Mesenchymal stem cell (in vitro differentiated cells and primary cell): Measurements from ENCODE around the gene DDX31.
"Not testable (repeated sequence)": the region's sequence is repeated elsewhere in the genome, so short reads cannot be mapped to it uniquely, and the experiment has no call there.

Experiments
- DNase-seq: peaks from one replicate; pipeline ENCODE4 v3.0.0-alpha.2; 2013
- H2AFZ ChIP-seq: one replicate; pipeline ENCODE4 v1.6.1; 2013; ENCODE audit warnings: low read depth, mild to moderate bottlenecking, control low read depth, inconsistent platforms, low read length, moderate library complexity
- H2AK5ac ChIP-seq: 2 replicates; pipeline ENCODE4 v1.6.1; 2013; ENCODE audit warnings: low read length, moderate library complexity, mild to moderate bottlenecking, inconsistent platforms; ENCODE audit not compliant: severe bottlenecking
- H2BK120ac ChIP-seq: one replicate; pipeline ENCODE4 v1.6.1; 2013; ENCODE audit warnings: low read depth, mild to moderate bottlenecking, inconsistent platforms, low read length, moderate library complexity
- H2BK12ac ChIP-seq, 2 experiments: one replicate each; pipeline ENCODE4 v1.6.1; 2013; ENCODE audit warnings: inconsistent platforms in 2 of 2, low read length in 2 of 2, mild to moderate bottlenecking in 2 of 2, moderate library complexity in 2 of 2, control low read depth in 1 of 2
- H2BK15ac ChIP-seq: one replicate; pipeline ENCODE4 v1.6.1; 2013; ENCODE audit warnings: mild to moderate bottlenecking, low read depth, inconsistent platforms; ENCODE audit not compliant: poor library complexity, severe bottlenecking
- H2BK5ac ChIP-seq: 2 replicates; pipeline ENCODE4 v1.6.1; 2013; ENCODE audit warnings: low read depth, mild to moderate bottlenecking, low read length, control low read depth, inconsistent platforms; ENCODE audit not compliant: poor library complexity, severe bottlenecking
- H3K14ac ChIP-seq, 2 experiments: one replicate each; pipeline ENCODE4 v1.6.1; 2013; ENCODE audit warnings: inconsistent platforms in 2 of 2, low read length in 2 of 2, control low read depth in 1 of 2, mild to moderate bottlenecking in 1 of 2, moderate library complexity in 1 of 2
- H3K18ac ChIP-seq, 2 experiments: one replicate each; pipeline ENCODE4 v1.6.1; 2013; ENCODE audit warnings: inconsistent platforms in 2 of 2, low read length in 2 of 2, control low read depth in 1 of 2, low read depth in 1 of 2, mild to moderate bottlenecking in 1 of 2
- H3K23ac ChIP-seq, 2 experiments: one replicate each; pipeline ENCODE4 v1.6.1; 2013; ENCODE audit warnings: inconsistent platforms in 2 of 2, low read length in 2 of 2, mild to moderate bottlenecking in 2 of 2, moderate library complexity in 2 of 2, control low read depth in 1 of 2
- H3K27ac ChIP-seq: 2 replicates; pipeline ENCODE4 v1.5.1; 2013; ENCODE audit warnings: mild to moderate bottlenecking, moderate library complexity, low read length, control low read depth, inconsistent platforms; ENCODE audit not compliant: poor library complexity, severe bottlenecking
- H3K27me3 ChIP-seq, 2 experiments: 2 replicates each; pipeline versions ENCODE4 v1.6.1 to v1.7.0; 2013; ENCODE audit warnings: low read length in 2 of 2, mild to moderate bottlenecking in 2 of 2, moderate library complexity in 2 of 2, control low read depth in 1 of 2, inconsistent platforms in 1 of 2; ENCODE audit not compliant: control insufficient read depth in 1 of 2, insufficient read depth in 1 of 2
- H3K36me3 ChIP-seq, 2 experiments: 2 replicates each; pipeline versions ENCODE4 v1.6.1 to v1.7.0; 2013; ENCODE audit warnings: low read length in 2 of 2, control low read depth in 1 of 2, inconsistent platforms in 1 of 2, low read depth in 1 of 2, mild to moderate bottlenecking in 1 of 2; ENCODE audit not compliant: insufficient read depth in 2 of 2, control insufficient read depth in 1 of 2
- H3K4ac ChIP-seq, 2 experiments: one replicate each; pipeline ENCODE4 v1.6.1; 2013; ENCODE audit warnings: inconsistent platforms in 2 of 2, low read length in 2 of 2, mild to moderate bottlenecking in 2 of 2, moderate library complexity in 2 of 2, control low read depth in 1 of 2, low read depth in 1 of 2
- H3K4me1 ChIP-seq: 2 replicates; pipeline ENCODE4 v1.6.1; 2013; ENCODE audit warnings: low read depth, low read length, control low read depth; ENCODE audit not compliant: control insufficient read depth, insufficient read depth
- H3K4me2 ChIP-seq: 2 replicates; pipeline ENCODE4 v1.6.1; 2013; ENCODE audit warnings: low read length, mild to moderate bottlenecking, inconsistent platforms; ENCODE audit not compliant: poor library complexity, severe bottlenecking
- H3K4me3 ChIP-seq, 2 experiments: 2 replicates each; pipeline versions ENCODE4 v1.5.1 to v1.7.0; 2013; ENCODE audit warnings: low read length in 2 of 2, mild to moderate bottlenecking in 2 of 2, control low read depth in 1 of 2, low read depth in 1 of 2; ENCODE audit not compliant: insufficient read depth in 1 of 2
- H3K79me1 ChIP-seq: replicated peaks from 2 replicates; pipeline ENCODE4 v1.6.1; 2013; ENCODE audit warnings: mild to moderate bottlenecking, control low read depth, low read length, inconsistent platforms; ENCODE audit not compliant: poor library complexity, severe bottlenecking
- H3K9ac ChIP-seq: 2 replicates; pipeline ENCODE4 v1.7.0; 2013; ENCODE audit warnings: mild to moderate bottlenecking, low read length, moderate library complexity
- H3K9me3 ChIP-seq: 2 replicates; pipeline ENCODE4 v1.7.0; 2013; ENCODE audit warnings: mild to moderate bottlenecking, low read length; ENCODE audit not compliant: control insufficient read depth
- H4K8ac ChIP-seq: one replicate; pipeline ENCODE4 v1.6.1; 2013; ENCODE audit warnings: inconsistent platforms, mild to moderate bottlenecking, low read length, moderate library complexity
- H4K91ac ChIP-seq: one replicate; pipeline ENCODE4 v1.6.1; 2013; ENCODE audit warnings: mild to moderate bottlenecking, low read length, inconsistent platforms
- WGBS: methylation state at CpG from one replicate; pipeline ENCODE4 v1.1.7; 2013; ENCODE audit warnings: mixed read lengths; 5-methylcytosine and 5-hydroxymethylcytosine counted together

Gene DDX31

GRCh38 chr9:132572921-132573320 lies 96.9 kb downstream of the DDX31 start:
- no peak overlapping the region for H2BK12ac ChIP-seq
- no peaks in the 10 kb centered on the region for H3K79me1 ChIP-seq
- no peaks in the 10 kb centered on the region for H3K36me3 ChIP-seq
- no peak for DNase-seq
- no peak overlapping the region for H3K18ac ChIP-seq
- no peak overlapping the region for H2BK15ac ChIP-seq
- no peak overlapping the region for H3K14ac ChIP-seq
- no peaks in the 10 kb centered on the region for H3K4me1 ChIP-seq
- H2BK5ac ChIP-seq = no peak overlapping the region
- H3K23ac ChIP-seq = no peak overlapping the region
- H3K4me2 ChIP-seq = no peak overlapping the region
- no peak overlapping the region for H2BK120ac ChIP-seq
- no peak overlapping the region for H2AFZ ChIP-seq
- H2AK5ac ChIP-seq = no peak overlapping the region
- H3K9ac ChIP-seq = no peak overlapping the region
- H3K27me3 ChIP-seq = peaks cover 57 to 69% of the 10 kb centered on the region in 2 experiments
- no peaks in the 10 kb centered on the region for H3K9me3 ChIP-seq
- H4K8ac ChIP-seq = no peak overlapping the region
- 15% methylated on average over 5 of the region's 8 CpGs for WGBS
- H3K4ac ChIP-seq = no peak overlapping the region
- no peak overlapping the region for H3K27ac ChIP-seq
- no peak overlapping the region for H4K91ac ChIP-seq
- no peak overlapping the region for H3K4me3 ChIP-seq

DNA sequence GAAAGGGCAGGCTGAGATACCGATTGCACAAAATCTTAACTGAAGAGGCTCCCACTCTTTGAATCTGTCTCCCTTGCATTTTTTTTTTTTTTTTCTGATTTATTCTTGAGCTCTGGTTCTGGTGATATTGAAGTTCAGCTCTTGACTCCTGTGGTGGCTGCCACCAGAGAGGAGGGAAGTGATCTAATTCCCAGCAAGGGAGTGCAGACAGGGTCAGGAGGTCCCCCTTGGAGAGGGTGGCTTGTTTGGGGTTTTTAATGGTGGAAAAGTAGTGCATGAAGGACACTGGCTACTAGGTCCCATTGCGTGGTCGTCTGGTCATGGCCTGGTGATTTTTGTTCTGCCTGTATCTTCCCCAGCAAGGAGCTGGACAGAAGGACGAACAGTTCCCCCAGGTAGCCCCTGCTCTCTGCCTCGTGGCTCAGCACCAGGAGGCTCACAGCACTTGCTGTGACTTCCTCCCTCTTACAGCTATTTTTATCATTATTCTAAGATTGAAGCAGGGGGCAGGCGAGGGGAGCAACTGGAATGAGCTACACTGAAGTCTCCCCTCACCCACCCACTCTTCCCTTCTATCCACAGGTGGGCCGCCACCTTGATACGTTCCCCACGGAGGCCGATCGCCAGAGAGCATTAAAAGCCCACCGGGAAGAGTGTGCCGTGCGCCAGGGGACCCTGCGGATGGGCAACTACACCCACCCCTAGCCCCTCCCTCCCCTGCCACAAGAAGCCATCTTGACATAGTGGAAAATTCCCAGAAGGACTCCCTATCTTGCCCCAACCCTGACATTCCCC lies 97.8 kb downstream of the DDX31 start:
- Histone ChIP-seq H3K18ac (no peak overlapping the region), H3K23ac (no peak overlapping the region), H3K27ac (no peak overlapping the region), H3K27me3 (peaks cover 57 to 68% of the 10 kb centered on the region in 2 experiments), H2BK15ac (no peak overlapping the region), H3K4me2 (no peak overlapping the region), H3K4me1 (no peaks in the 10 kb centered on the region), H2AFZ (no peak overlapping the region), H3K4me3 (no peak overlapping the region), H4K91ac (no peak overlapping the region), H3K79me1 (no peaks in the 10 kb centered on the region), H2AK5ac (no peak overlapping the region), H3K9ac (no peak overlapping the region), H4K8ac (no peak overlapping the region), H2BK5ac (no peak overlapping the region), H2BK120ac (no peak overlapping the region), H3K9me3 (no peaks in the 10 kb centered on the region), H3K14ac (no peak overlapping the region), H3K36me3 (no peaks in the 10 kb centered on the region), H3K4ac (no peak overlapping the region), H2BK12ac (no peak overlapping the region)
- DNase-seq = no peak
- WGBS = 85% methylated on average over 15 of the region's 15 CpGs

DNA sequence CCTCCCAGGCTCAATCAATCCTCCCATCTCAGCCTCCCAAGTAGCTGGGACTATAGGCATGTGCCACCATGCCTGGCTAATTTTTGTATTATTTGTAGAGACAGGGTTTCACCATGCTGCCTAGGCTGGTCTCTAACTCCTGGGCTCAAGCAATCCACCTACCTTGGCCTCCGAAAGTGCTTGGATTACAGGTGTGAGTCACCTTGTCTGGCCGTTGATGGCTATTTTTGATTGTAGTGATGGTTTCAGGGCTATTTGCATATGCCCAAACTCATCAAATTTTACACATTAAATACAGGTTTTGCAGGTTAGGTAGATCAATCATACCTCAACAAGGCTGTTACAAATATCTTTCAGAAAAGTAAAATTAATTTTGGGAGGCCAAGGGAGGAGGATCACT lies 101.0 kb downstream of the DDX31 start:
- not testable (repeated sequence) for H2BK15ac ChIP-seq, H3K9ac ChIP-seq, H3K9me3 ChIP-seq, H2AK5ac ChIP-seq, H3K18ac ChIP-seq, H2AFZ ChIP-seq, H3K36me3 ChIP-seq, H3K4me3 ChIP-seq, H4K91ac ChIP-seq, H3K79me1 ChIP-seq, H3K27ac ChIP-seq, H2BK12ac ChIP-seq, H3K23ac ChIP-seq, H4K8ac ChIP-seq, H3K4me1 ChIP-seq, H2BK120ac ChIP-seq, H3K14ac ChIP-seq, H3K4ac ChIP-seq, H3K4me2 ChIP-seq, H2BK5ac ChIP-seq, DNase-seq
- peaks cover 54 to 68% of the 10 kb centered on the region in 2 experiments for H3K27me3 ChIP-seq
- no CpG with 5 or more reads among the region's 2 CpGs for WGBS

DNA sequence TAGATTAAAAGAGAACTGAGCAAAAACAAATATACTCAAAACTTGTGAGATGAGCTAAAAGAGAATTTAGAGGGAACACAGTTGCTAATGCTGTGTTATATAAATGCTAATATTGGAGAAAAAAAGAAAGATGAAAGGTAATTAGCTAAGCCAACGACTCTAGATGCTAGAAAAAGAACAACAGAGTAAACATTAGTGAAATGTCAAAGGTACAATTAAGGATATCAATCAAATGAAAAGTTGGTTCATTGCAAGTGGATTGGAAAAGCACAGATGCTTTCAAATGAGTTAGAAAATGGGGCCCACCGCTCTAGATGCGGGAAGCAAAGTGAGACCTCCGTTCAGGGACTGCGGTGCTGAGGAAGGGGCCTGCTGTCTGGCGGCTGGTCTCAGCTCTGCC lies 105.3 kb downstream of the DDX31 start:
- Histone ChIP-seq H4K8ac (no peak overlapping the region), H3K4ac (no peak overlapping the region), H2AK5ac (no peak overlapping the region), H3K9me3 (no peaks in the 10 kb centered on the region), H2BK5ac (no peak overlapping the region), H3K4me1 (peaks cover 1% of the 10 kb centered on the region), H3K79me1 (no peaks in the 10 kb centered on the region), H2AFZ (no peak overlapping the region), H3K9ac (no peak overlapping the region), H3K4me2 (no peak overlapping the region), H2BK12ac (no peak overlapping the region), H2BK120ac (no peak overlapping the region), H3K36me3 (no peaks in the 10 kb centered on the region), H3K23ac (no peak overlapping the region), H4K91ac (no peak overlapping the region), H3K14ac (no peak overlapping the region), H3K27me3 (peaks cover 57 to 72% of the 10 kb centered on the region in 2 experiments), H3K18ac (no peak overlapping the region), H2BK15ac (no peak overlapping the region), H3K4me3 (no peak overlapping the region), H3K27ac (no peak overlapping the region)
- DNase-seq = no peak
- 66% methylated on average over 6 of the region's 6 CpGs for WGBS
